MM.1S (cell line): ENCODE results near the gene RGS6.

ENCODE experiments used
- DNase-seq: peaks from one replicate; pipeline ENCODE4 v3.0.0-alpha.2; 2015
- H2AFZ ChIP-seq: fragments of 300-600 bp; sonication (generic); 2 replicates; pipeline ENCODE4 v1.6.0; 2016; ENCODE audit warnings: antibody characterized with exemption, low read length
- H3F3A ChIP-seq: fragments of 300-600 bp; sonication (generic); 2 replicates; pipeline ENCODE4 v1.6.1; 2016; ENCODE audit warnings: mild to moderate bottlenecking, antibody characterized with exemption, low read length, moderate library complexity, mixed read lengths; ENCODE audit not compliant: insufficient read depth
- H3K27ac ChIP-seq: fragments of 300-600 bp; sonication (generic); 2 replicates; pipeline ENCODE4 v1.5.1; 2016; ENCODE audit warnings: mild to moderate bottlenecking, low read length
- H3K27me3 ChIP-seq: fragments of 300-600 bp; sonication (generic); replicated peaks from 2 replicates; pipeline ENCODE4 v1.6.0; 2016; ENCODE audit warnings: low read length; ENCODE audit not compliant: insufficient read depth
- H3K36me3 ChIP-seq: fragments of 300-600 bp; sonication (generic); replicated peaks from 2 replicates; pipeline ENCODE4 v1.6.1; 2016; ENCODE audit warnings: mild to moderate bottlenecking, low read length, mixed read lengths; ENCODE audit not compliant: insufficient read depth
- H3K4me1 ChIP-seq: fragments of 300-600 bp; sonication (generic); 2 replicates; pipeline ENCODE4 v1.6.1; 2016; ENCODE audit warnings: low read length, mixed read lengths
- H3K4me2 ChIP-seq: fragments of 300-600 bp; sonication (generic); 2 replicates; pipeline ENCODE4 v1.6.0; 2016; ENCODE audit warnings: low read depth, low read length
- H3K4me3 ChIP-seq: fragments of 300-600 bp; sonication (generic); 2 replicates; pipeline ENCODE4 v1.5.1; 2016; ENCODE audit warnings: low read length, mixed read lengths
- H3K79me2 ChIP-seq: fragments of 300-600 bp; sonication (generic); 2 replicates; pipeline ENCODE4 v1.6.1; 2016; ENCODE audit warnings: mixed run types, low read length, mixed read lengths
- H3K9ac ChIP-seq: fragments of 300-600 bp; sonication (generic); 2 replicates; pipeline ENCODE4 v1.6.1; 2016; ENCODE audit warnings: low read length, mixed read lengths
- H3K9me2 ChIP-seq: fragments of 300-600 bp; sonication (generic); replicated peaks from 2 replicates; pipeline ENCODE4 v1.6.1; 2016; ENCODE audit warnings: mild to moderate bottlenecking, low read length, mixed read lengths; ENCODE audit not compliant: insufficient read depth
- H3K9me3 ChIP-seq: fragments of 300-600 bp; sonication (generic); replicated peaks from 2 replicates; pipeline ENCODE4 v1.6.1; 2016; ENCODE audit warnings: mild to moderate bottlenecking, low read length, mixed read lengths; ENCODE audit not compliant: insufficient read depth
- H4K20me1 ChIP-seq: fragments of 300-600 bp; sonication (generic); 2 replicates; pipeline ENCODE4 v1.6.1; 2016; ENCODE audit warnings: mild to moderate bottlenecking, low read length, moderate library complexity, mixed read lengths; ENCODE audit not compliant: insufficient read depth
- EZH2 ChIP-seq: fragments of 300-600 bp; sonication (generic); optimal IDR thresholded peaks from 2 replicates; pipeline ENCODE3; 2017; ENCODE audit warnings: low read depth, mild to moderate bottlenecking, antibody characterized with exemption, low read length, mixed read lengths
- EZH2phosphoT487 ChIP-seq: fragments of 300-600 bp; sonication (generic); IDR thresholded peaks from 2 replicates; pipeline ENCODE4 v1.6.1; 2018; ENCODE audit warnings: antibody characterized with exemption, low read length
- TF ChIP-seq, protein P1 (sequence below): fragments of 300-600 bp; sonication (generic); IDR thresholded peaks from 2 replicates; pipeline ENCODE4 v1.5.1; 2016; ENCODE audit warnings: antibody characterized with exemption, low read length, mixed read lengths

The RGS6 gene

DNA sequence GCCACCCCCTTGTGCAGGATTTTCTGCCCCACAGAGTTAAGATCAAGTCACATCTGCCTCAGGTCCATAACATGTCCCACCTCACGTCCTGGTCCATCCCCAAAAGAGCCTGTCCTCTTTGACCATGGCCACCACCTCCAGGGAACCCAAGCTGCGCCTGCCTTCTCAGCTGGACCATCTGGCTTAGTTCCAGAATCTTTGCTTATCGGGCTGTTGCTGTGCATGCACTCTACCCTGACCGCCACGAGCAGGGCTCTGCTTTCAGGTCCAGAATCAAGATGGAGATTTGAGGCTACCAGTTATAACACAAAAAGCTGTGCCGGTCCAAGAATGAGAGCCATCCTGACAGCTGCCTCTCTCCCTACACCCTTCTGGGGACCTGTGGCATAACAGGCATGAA, 635.0 kb downstream of the RGS6 start:
- H3K4me2 ChIP-seq: no peak overlapping the region
- no peaks in the 10 kb centered on the region for H3K9me3 ChIP-seq
- no peaks in the 10 kb centered on the region for H3K36me3 ChIP-seq
- H3K9ac ChIP-seq: no peak overlapping the region
- no peak overlapping the region for H3K27ac ChIP-seq
- H3F3A ChIP-seq: no peaks in the 10 kb centered on the region
- H3K27me3 ChIP-seq: no peaks in the 10 kb centered on the region
- H3K4me1 ChIP-seq: no peaks in the 10 kb centered on the region
- TF ChIP-seq, protein P1, sequence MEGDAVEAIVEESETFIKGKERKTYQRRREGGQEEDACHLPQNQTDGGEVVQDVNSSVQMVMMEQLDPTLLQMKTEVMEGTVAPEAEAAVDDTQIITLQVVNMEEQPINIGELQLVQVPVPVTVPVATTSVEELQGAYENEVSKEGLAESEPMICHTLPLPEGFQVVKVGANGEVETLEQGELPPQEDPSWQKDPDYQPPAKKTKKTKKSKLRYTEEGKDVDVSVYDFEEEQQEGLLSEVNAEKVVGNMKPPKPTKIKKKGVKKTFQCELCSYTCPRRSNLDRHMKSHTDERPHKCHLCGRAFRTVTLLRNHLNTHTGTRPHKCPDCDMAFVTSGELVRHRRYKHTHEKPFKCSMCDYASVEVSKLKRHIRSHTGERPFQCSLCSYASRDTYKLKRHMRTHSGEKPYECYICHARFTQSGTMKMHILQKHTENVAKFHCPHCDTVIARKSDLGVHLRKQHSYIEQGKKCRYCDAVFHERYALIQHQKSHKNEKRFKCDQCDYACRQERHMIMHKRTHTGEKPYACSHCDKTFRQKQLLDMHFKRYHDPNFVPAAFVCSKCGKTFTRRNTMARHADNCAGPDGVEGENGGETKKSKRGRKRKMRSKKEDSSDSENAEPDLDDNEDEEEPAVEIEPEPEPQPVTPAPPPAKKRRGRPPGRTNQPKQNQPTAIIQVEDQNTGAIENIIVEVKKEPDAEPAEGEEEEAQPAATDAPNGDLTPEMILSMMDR: no peak
- TF ChIP-seq EZH2phosphoT487: no peak
- TF ChIP-seq EZH2: no peak
- H3K9me2 ChIP-seq: no peaks in the 10 kb centered on the region
- DNase-seq: no peak
- H3K79me2 ChIP-seq: no peaks in the 10 kb centered on the region
- no peak overlapping the region for H2AFZ ChIP-seq
- H4K20me1 ChIP-seq: no peaks in the 10 kb centered on the region
- H3K4me3 ChIP-seq: no peak overlapping the region

DNA sequence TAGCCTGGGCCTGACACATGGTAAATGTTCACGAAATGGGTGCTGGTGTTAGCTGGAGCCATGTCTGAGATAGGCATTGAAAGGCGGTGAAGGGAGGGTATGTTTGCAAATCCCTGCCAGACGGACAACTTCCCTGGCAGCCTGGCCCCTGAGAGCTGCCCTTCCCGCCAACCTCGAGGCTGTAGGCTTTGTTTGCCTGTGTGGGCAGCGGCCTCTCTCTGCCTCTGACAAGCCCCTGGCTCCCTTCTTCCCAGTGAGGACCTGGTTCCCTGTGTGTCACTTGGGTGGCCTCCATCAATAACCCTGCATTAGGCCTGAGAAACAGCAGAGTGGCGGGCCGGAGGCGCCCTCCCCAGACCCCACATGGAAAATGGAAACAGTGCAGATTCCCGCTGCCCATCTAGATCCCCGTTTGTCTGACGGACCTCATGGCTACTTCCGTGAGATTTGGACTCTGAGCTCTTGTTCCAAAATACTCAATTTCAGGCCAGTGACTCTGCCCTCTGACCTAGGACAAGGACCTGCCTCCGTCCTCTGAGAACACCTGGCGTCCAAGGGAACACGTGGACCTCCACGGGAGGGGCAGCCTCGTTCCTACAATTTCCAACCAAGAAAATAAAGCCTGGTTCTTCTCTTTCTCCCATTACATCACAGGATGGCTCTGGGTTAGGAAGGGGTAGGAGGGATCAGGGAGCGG, 636.2 kb downstream of the RGS6 start:
- TF ChIP-seq EZH2phosphoT487: no peak
- TF ChIP-seq EZH2: no peak
- TF ChIP-seq, protein P1: no peak
- Histone ChIP-seq H2AFZ (no peak overlapping the region), H4K20me1 (no peaks in the 10 kb centered on the region), H3K4me3 (no peak overlapping the region), H3K9me2 (no peaks in the 10 kb centered on the region), H3K27me3 (no peaks in the 10 kb centered on the region), H3K9me3 (no peaks in the 10 kb centered on the region), H3F3A (no peaks in the 10 kb centered on the region), H3K4me2 (no peak overlapping the region), H3K4me1 (no peaks in the 10 kb centered on the region), H3K9ac (no peak overlapping the region), H3K79me2 (no peaks in the 10 kb centered on the region), H3K27ac (no peak overlapping the region), H3K36me3 (no peaks in the 10 kb centered on the region)
- DNase-seq: no peak

DNA sequence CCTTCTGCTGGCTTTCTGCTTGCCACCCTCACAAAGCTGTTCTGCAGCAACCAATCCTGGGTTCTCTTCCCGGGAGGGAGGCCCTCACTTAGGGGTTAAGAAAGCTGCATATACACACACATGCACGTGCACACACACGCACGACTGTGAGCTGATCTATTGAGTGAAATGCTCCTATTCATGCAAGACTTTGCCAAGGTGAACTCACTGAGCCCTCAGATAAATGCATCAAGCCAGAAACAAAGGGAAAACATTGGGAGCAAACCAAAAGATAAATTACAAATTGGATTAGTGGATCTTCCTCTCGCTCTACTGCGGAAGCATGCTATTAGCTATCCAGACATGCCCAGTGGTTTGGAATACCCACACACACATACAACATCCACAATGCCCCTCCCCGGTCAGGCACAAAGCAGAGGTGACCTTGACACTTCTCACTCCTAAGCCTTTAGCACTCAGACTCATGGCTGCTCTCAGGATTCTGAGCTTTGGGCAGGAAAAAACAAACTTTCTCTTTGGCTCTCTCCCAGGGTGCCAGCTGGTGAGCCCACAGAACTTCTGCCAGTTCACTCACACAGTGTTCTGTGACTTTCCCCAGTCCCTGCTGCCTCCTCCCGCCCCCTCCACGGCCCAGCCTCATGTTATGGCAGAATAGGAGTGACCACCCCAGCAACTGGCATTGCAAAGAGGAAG, 641.6 kb downstream of the RGS6 start:
- Histone ChIP-seq H3K27me3 (no peaks in the 10 kb centered on the region), H3K27ac (no peak overlapping the region), H3K9ac (no peak overlapping the region), H3K9me3 (no peaks in the 10 kb centered on the region), H3K36me3 (no peaks in the 10 kb centered on the region), H3F3A (no peaks in the 10 kb centered on the region), H3K9me2 (no peaks in the 10 kb centered on the region), H3K4me1 (no peaks in the 10 kb centered on the region), H3K4me2 (no peak overlapping the region), H3K4me3 (no peak overlapping the region), H4K20me1 (no peaks in the 10 kb centered on the region), H3K79me2 (no peaks in the 10 kb centered on the region), H2AFZ (no peak overlapping the region)
- no peak for DNase-seq
- no peak for TF ChIP-seq EZH2phosphoT487
- no peak for TF ChIP-seq EZH2
- TF ChIP-seq, protein P1: no peak
